ENCODE data around the gene GADD45G. TPM values are rescaled to one million over a fixed set of nuclear protein-coding genes. Genes with fewer than 3 reads are reported as not detected.
A peak's percentile ranks its signal among the peaks of the same experiment; 100 is the strongest.

The GADD45G gene
- total RNA-seq, 1 donor from 2014 or later: 5.2 TPM

DNA sequence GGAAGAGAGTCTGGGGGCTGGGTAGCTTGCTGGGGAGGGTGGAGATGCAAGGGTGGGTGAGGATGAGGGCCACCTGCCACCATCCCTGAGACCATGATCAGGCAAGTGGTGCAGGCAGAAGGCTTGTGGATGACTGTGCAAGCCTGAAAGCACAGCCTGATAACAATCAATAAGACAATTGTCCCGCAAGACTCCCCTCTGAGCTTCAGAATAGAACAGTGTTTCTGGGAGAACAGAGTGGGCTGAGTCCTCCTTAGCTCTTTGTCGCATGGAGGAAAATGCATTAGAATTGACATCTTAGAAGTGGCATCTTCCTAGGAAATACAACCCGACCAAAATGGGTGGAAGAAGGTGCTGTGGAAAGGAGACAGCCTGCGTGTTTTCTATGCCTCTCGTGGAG is 6.6 kb downstream of the GADD45G start:
- TF ChIP-seq, protein P1, sequence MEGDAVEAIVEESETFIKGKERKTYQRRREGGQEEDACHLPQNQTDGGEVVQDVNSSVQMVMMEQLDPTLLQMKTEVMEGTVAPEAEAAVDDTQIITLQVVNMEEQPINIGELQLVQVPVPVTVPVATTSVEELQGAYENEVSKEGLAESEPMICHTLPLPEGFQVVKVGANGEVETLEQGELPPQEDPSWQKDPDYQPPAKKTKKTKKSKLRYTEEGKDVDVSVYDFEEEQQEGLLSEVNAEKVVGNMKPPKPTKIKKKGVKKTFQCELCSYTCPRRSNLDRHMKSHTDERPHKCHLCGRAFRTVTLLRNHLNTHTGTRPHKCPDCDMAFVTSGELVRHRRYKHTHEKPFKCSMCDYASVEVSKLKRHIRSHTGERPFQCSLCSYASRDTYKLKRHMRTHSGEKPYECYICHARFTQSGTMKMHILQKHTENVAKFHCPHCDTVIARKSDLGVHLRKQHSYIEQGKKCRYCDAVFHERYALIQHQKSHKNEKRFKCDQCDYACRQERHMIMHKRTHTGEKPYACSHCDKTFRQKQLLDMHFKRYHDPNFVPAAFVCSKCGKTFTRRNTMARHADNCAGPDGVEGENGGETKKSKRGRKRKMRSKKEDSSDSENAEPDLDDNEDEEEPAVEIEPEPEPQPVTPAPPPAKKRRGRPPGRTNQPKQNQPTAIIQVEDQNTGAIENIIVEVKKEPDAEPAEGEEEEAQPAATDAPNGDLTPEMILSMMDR (IDR thresholded peaks at IDR 0.05; ENCODE audit: insufficient read depth, low read depth, low read length): no peak
- TF ChIP-seq EZH2 (IDR thresholded peaks at IDR 0.05; ENCODE audit: insufficient read depth, low read length): no peak
- Histone ChIP-seq H2AFZ (ENCODE audit: low read depth, low read length) (no peak overlapping the region), H3K4me1 (ENCODE audit: insufficient read depth, low read length) (peaks cover 6% of the 10 kb centered on the region), H3K27ac (ENCODE audit: low read depth, low read length) (no peak overlapping the region), H3K9ac (ENCODE audit: low read length) (no peak overlapping the region), H3K27me3 (ENCODE audit: insufficient read depth, low read length) (peaks cover 18% of the 10 kb centered on the region), H4K20me1 (ENCODE audit: insufficient read depth, low read length) (no peaks in the 10 kb centered on the region), H3K36me3 (ENCODE audit: insufficient read depth, low read length) (no peaks in the 10 kb centered on the region), H3K9me3 (ENCODE audit: insufficient read depth, low read depth, low read length) (peaks cover 12% of the 10 kb centered on the region), H3K4me2 (ENCODE audit: low read length) (no peak overlapping the region), H3K79me2 (ENCODE audit: insufficient read depth, low read length) (no peaks in the 10 kb centered on the region), H3K4me3 (ENCODE audit: insufficient read depth, low read depth, low read length) (no peak overlapping the region)
- no peak for DNase-seq (ENCODE audit: low read depth)
- peaks cover 17% of the 10 kb centered on the region for H3K4me1 Mint-ChIP-seq (ENCODE audit: low read depth, unreplicated experiment)
- H3K4me3 Mint-ChIP-seq (ENCODE audit: unreplicated experiment): no peak overlapping the region
- peaks cover 11% of the 10 kb centered on the region for H3K9me3 Mint-ChIP-seq (ENCODE audit: unreplicated experiment)
- H3K27ac Mint-ChIP-seq (ENCODE audit: unreplicated experiment): no peak overlapping the region
- no peak for FAIRE-seq
- peaks cover 53% of the 10 kb centered on the region for H3K27me3 Mint-ChIP-seq (ENCODE audit: low read depth, unreplicated experiment)
- H3K36me3 Mint-ChIP-seq (ENCODE audit: low read depth, unreplicated experiment): peaks cover 3% of the 10 kb centered on the region

DNA sequence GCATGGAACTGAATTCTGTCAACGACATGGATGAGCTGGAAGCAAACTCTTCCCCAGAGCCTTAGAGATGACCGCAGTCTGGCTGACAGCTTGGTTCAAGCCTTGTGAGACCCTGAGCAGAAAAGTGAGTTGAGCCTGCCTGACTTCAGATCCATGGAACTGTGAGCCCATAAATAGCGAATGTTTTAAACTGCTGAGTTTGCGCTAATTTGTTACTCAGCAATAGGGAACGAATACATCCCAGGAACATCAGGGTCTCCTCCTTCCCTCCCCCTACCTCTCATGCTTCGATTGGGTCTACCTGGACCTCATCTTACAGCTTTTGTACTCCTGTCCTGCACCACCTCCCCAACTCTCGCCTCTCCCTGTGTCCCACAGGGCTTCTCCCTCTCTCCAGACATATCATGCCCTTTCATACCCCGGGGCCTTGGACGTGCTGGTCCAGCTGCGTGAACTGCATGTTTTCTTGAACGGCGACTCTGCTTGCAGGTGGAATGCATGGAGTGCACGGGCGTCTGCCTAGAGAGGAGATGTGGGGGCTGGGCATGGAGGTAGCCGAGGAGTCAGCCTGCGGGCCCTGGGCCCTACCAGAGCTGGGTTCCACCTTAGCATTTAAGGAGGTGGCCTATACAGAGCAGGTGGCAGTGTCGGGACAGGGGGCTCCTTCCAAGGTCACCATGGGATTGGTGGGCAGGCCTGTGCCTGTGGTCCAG is 7.9 kb downstream of the GADD45G start:
- no peak overlapping the region for H3K4me3 Mint-ChIP-seq (ENCODE audit: unreplicated experiment)

More for the DNA sequence above, 7.9 kb downstream of the GADD45G start:
- H4K20me1 ChIP-seq (ENCODE audit: insufficient read depth, low read length): no peaks in the 10 kb centered on the region
- Mint-ChIP-seq H3K27ac (ENCODE audit: unreplicated experiment) (peak overlapping the region; percentile 81), H3K27me3 (ENCODE audit: low read depth, unreplicated experiment) (peaks cover 63% of the 10 kb centered on the region), H3K36me3 (ENCODE audit: low read depth, unreplicated experiment) (peaks cover 3% of the 10 kb centered on the region), H3K4me1 (ENCODE audit: low read depth, unreplicated experiment) (peaks cover 8% of the 10 kb centered on the region), H3K9me3 (ENCODE audit: unreplicated experiment) (peaks cover 11% of the 10 kb centered on the region)
- no peak overlapping the region for H3K27ac ChIP-seq (ENCODE audit: low read depth, low read length)
- TF ChIP-seq, protein P1 (IDR thresholded peaks at IDR 0.05; ENCODE audit: insufficient read depth, low read depth, low read length): no peak
- no peak for TF ChIP-seq EZH2 (IDR thresholded peaks at IDR 0.05; ENCODE audit: insufficient read depth, low read length)
- H3K79me2 ChIP-seq (ENCODE audit: insufficient read depth, low read length): no peaks in the 10 kb centered on the region
- no peaks in the 10 kb centered on the region for H3K36me3 ChIP-seq (ENCODE audit: insufficient read depth, low read length)
- no peak overlapping the region for H2AFZ ChIP-seq (ENCODE audit: low read depth, low read length)
- no peak overlapping the region for H3K4me3 ChIP-seq (ENCODE audit: insufficient read depth, low read depth, low read length)
- FAIRE-seq: no peak
- no peak overlapping the region for H3K4me2 ChIP-seq (ENCODE audit: low read length)
- H3K9ac ChIP-seq (ENCODE audit: low read length): no peak overlapping the region
- H3K4me1 ChIP-seq (ENCODE audit: insufficient read depth, low read length): no peaks in the 10 kb centered on the region
- H3K27me3 ChIP-seq (ENCODE audit: insufficient read depth, low read length): peaks cover 23% of the 10 kb centered on the region
- H3K9me3 ChIP-seq (ENCODE audit: insufficient read depth, low read depth, low read length): peaks cover 12% of the 10 kb centered on the region
- DNase-seq (ENCODE audit: low read depth): no peak

All from astrocyte (in vitro differentiated cells and primary cell).